ENCODE results near the gene CTRB1. TPM values are rescaled to one million over a fixed set of nuclear protein-coding genes. Genes with fewer than 3 reads are reported as not detected.
A peak's percentile ranks its signal among the peaks of the same experiment; 100 is the strongest.

CTRB1 gene
- total and polyA plus RNA-seq, 2 experiments from 2014 or later = not detected

- Histone ChIP-seq H3K9me2 (ENCODE audit: insufficient read depth) (no peaks in the 10 kb centered on the region), H3F3A (ENCODE audit: insufficient read depth) (peaks cover 42% of the 10 kb centered on the region), H3K4me2 (ENCODE audit: unreplicated experiment) (no peak overlapping the region), H3K9me3 (ENCODE audit: low read depth) (no peaks in the 10 kb centered on the region), H3K36me3 (ENCODE audit: low read depth) (no peaks in the 10 kb centered on the region), H3K4me3 (peak overlapping the region; percentile 93), H3K79me2 (ENCODE audit: insufficient read depth) (peaks cover 88% of the 10 kb centered on the region), H4K20me1 (ENCODE audit: insufficient read depth) (no peaks in the 10 kb centered on the region), H2AFZ (no peak overlapping the region), H3K9ac (peak overlapping the region; percentile 98), H3K27me3 (replicated peaks; ENCODE audit: insufficient read depth) (no peaks in the 10 kb centered on the region), H3K27ac (peak overlapping the region; percentile 99), H3K4me1 (ENCODE audit: insufficient read depth) (peaks cover 81% of the 10 kb centered on the region)
- in situ Hi-C loops (cut with MboI) = no loop called here
- WGBS, 2 experiments (ENCODE audit: low coverage in 1 of 2, low lambda C conversion rate in 2 of 2, missing lambda C conversion rate in 2 of 2) = 68 to 70% methylated on average over 17 of the region's 17 CpGs
- DNase-seq = no peak
- no peak for TF ChIP-seq EZH2 (IDR thresholded peaks at IDR 0.05; ENCODE audit: insufficient read depth, poor library complexity, severe bottlenecking)
- TF ChIP-seq EZH2phosphoT487 (IDR thresholded peaks at IDR 0.05; ENCODE audit: insufficient read depth, low read depth) = no peak
Observed at GRCh38 chr16:75248536-75249380, 30.0 kb downstream of the CTRB1 start.

- peaks cover 43% of the 10 kb centered on the region for H3F3A ChIP-seq (ENCODE audit: insufficient read depth)
- peak overlapping the region; percentile 98 for H3K9ac ChIP-seq
- DNase-seq = no peak
- H3K27me3 ChIP-seq (replicated peaks; ENCODE audit: insufficient read depth) = no peaks in the 10 kb centered on the region
- no peaks in the 10 kb centered on the region for H3K9me2 ChIP-seq (ENCODE audit: insufficient read depth)
- TF ChIP-seq EZH2 (IDR thresholded peaks at IDR 0.05; ENCODE audit: insufficient read depth, poor library complexity, severe bottlenecking) (no peak), EZH2phosphoT487 (IDR thresholded peaks at IDR 0.05; ENCODE audit: insufficient read depth, low read depth) (no peak)
- H3K27ac ChIP-seq = peak overlapping the region; percentile 93
- H3K36me3 ChIP-seq (ENCODE audit: low read depth) = no peaks in the 10 kb centered on the region
- H3K79me2 ChIP-seq (ENCODE audit: insufficient read depth) = peaks cover 87% of the 10 kb centered on the region
- no peaks in the 10 kb centered on the region for H4K20me1 ChIP-seq (ENCODE audit: insufficient read depth)
- H3K4me2 ChIP-seq (ENCODE audit: unreplicated experiment) = peak overlapping the region; percentile 95
- H3K4me3 ChIP-seq = peak overlapping the region; percentile 93
- in situ Hi-C loops (cut with MboI) = no loop called here
- H3K9me3 ChIP-seq (ENCODE audit: low read depth) = no peaks in the 10 kb centered on the region
- H2AFZ ChIP-seq = no peak overlapping the region
- WGBS, 2 experiments (ENCODE audit: low coverage in 1 of 2, low lambda C conversion rate in 2 of 2, missing lambda C conversion rate in 2 of 2) = 82 to 88% methylated on average over 4 to 5 of the region's 5 CpGs
- peaks cover 81% of the 10 kb centered on the region for H3K4me1 ChIP-seq (ENCODE audit: insufficient read depth)
Observed at GRCh38 chr16:75249441-75249840, 30.7 kb downstream of the CTRB1 start.

- Histone ChIP-seq H3K4me1 (ENCODE audit: insufficient read depth) (peaks cover 81% of the 10 kb centered on the region), H4K20me1 (ENCODE audit: insufficient read depth) (no peaks in the 10 kb centered on the region), H3K9ac (peak overlapping the region; percentile 98), H3K9me2 (ENCODE audit: insufficient read depth) (no peaks in the 10 kb centered on the region), H3K9me3 (ENCODE audit: low read depth) (no peaks in the 10 kb centered on the region), H3K27ac (peak overlapping the region; percentile 93), H3K36me3 (ENCODE audit: low read depth) (no peaks in the 10 kb centered on the region), H3K79me2 (ENCODE audit: insufficient read depth) (peaks cover 88% of the 10 kb centered on the region), H3K27me3 (replicated peaks; ENCODE audit: insufficient read depth) (no peaks in the 10 kb centered on the region), H3K4me2 (ENCODE audit: unreplicated experiment) (peak overlapping the region; percentile 95), H3F3A (ENCODE audit: insufficient read depth) (peaks cover 44% of the 10 kb centered on the region), H3K4me3 (peak overlapping the region; percentile 93), H2AFZ (no peak overlapping the region)
- in situ Hi-C loops (cut with MboI) = no loop called here
- peak; percentile 69 for DNase-seq
- WGBS, 2 experiments (ENCODE audit: low coverage in 1 of 2, low lambda C conversion rate in 2 of 2, missing lambda C conversion rate in 2 of 2) = 5 to 11% methylated on average over 22 to 29 of the region's 29 CpGs
- TF ChIP-seq EZH2phosphoT487 (IDR thresholded peaks at IDR 0.05; ENCODE audit: insufficient read depth, low read depth) = no peak
- TF ChIP-seq EZH2 (IDR thresholded peaks at IDR 0.05; ENCODE audit: insufficient read depth, poor library complexity, severe bottlenecking) = no peak
Observed at GRCh38 chr16:75250089-75250808, 31.5 kb downstream of the CTRB1 start.

- Histone ChIP-seq H2AFZ (no peak overlapping the region), H3K79me2 (ENCODE audit: insufficient read depth) (peaks cover 92% of the 10 kb centered on the region), H3K4me3 (peak overlapping the region; percentile 93), H4K20me1 (ENCODE audit: insufficient read depth) (no peaks in the 10 kb centered on the region), H3K9ac (peak overlapping the region; percentile 98), H3K27ac (peak overlapping the region; percentile 93), H3K36me3 (ENCODE audit: low read depth) (no peaks in the 10 kb centered on the region), H3K9me2 (ENCODE audit: insufficient read depth) (no peaks in the 10 kb centered on the region), H3K9me3 (ENCODE audit: low read depth) (no peaks in the 10 kb centered on the region), H3K27me3 (replicated peaks; ENCODE audit: insufficient read depth) (no peaks in the 10 kb centered on the region), H3K4me1 (ENCODE audit: insufficient read depth) (peaks cover 82% of the 10 kb centered on the region), H3F3A (ENCODE audit: insufficient read depth) (peaks cover 48% of the 10 kb centered on the region), H3K4me2 (ENCODE audit: unreplicated experiment) (peak overlapping the region; percentile 95)
- 1% methylated on average over 25 to 48 of the region's 59 CpGs for WGBS, 2 experiments (ENCODE audit: low coverage in 1 of 2, low lambda C conversion rate in 2 of 2, missing lambda C conversion rate in 2 of 2)
- DNase-seq = peak; percentile 86
- TF ChIP-seq EZH2 (IDR thresholded peaks at IDR 0.05; ENCODE audit: insufficient read depth, poor library complexity, severe bottlenecking) (no peak), EZH2phosphoT487 (IDR thresholded peaks at IDR 0.05; ENCODE audit: insufficient read depth, low read depth) (no peak)
- in situ Hi-C loops (cut with MboI) = no loop called here
Observed at GRCh38 chr16:75250809-75251279, 32.1 kb downstream of the CTRB1 start.

All from GM23248 (cell line).